Naive thymus-derived CD8-positive, alpha-beta T cell (primary cell): ENCODE results near the gene SCNN1B. TPM values are rescaled to one million over a fixed set of nuclear protein-coding genes. Genes with fewer than 3 reads are reported as not detected.
"Not testable (repeated sequence)": the region's sequence is repeated elsewhere in the genome, so short reads cannot be mapped to it uniquely, and the experiment has no call there.

Experiments used
- ATAC-seq, 2 donors: fragments of 150-1000 bp; cut with Tn5 transposase in 1 of 2; sonication (Bioruptor Pico), chemical (Tn5 transposase) in 1 of 2; 1 replicate in 1 of 2; 2 replicates in 1 of 2; pipeline ENCODE4 v1.10.0; 2021; ENCODE audit warnings: mild to moderate bottlenecking in 2 of 2, moderate library complexity in 2 of 2
- POLR2A ChIA-PET: fragments of 350-600 bp; sonication (Branson Sonifier 250); formaldehyde crosslinking; loops from one replicate; lab custom pipeline; 2021; ENCODE audit warnings: antibody characterized with exemption; lab: Charles Lee
- DNase-seq, 10 donors: peaks; one replicate each; pipeline versions ENCODE4 v3.0.0 to v3.0.0-alpha.2; 2020 to 2022
- H3K27ac Mint-ChIP-seq, 10 donors: one replicate each; pipeline ENCODE4 v1.8.0; 2020 to 2022; ENCODE audit warnings: mild to moderate bottlenecking in 10 of 10, mixed read lengths in 10 of 10, moderate library complexity in 4 of 10, inconsistent platforms in 1 of 10
- H3K27me3 Mint-ChIP-seq, 5 donors: one replicate each; pipeline ENCODE4 v1.8.0; 2021 to 2022; ENCODE audit warnings: mixed read lengths in 5 of 5
- H3K36me3 Mint-ChIP-seq, 3 donors: one replicate each; pipeline ENCODE4 v1.8.0; 2020 to 2022; ENCODE audit warnings: mixed read lengths in 3 of 3, mild to moderate bottlenecking in 2 of 3, inconsistent platforms in 1 of 3
- H3K4me1 Mint-ChIP-seq, 4 donors: one replicate each; pipeline ENCODE4 v1.8.0; 2021 to 2022; ENCODE audit warnings: mixed read lengths in 4 of 4
- H3K4me3 Mint-ChIP-seq, 10 donors: one replicate each; pipeline ENCODE4 v1.8.0; 2020 to 2022; ENCODE audit warnings: mild to moderate bottlenecking in 10 of 10, mixed read lengths in 10 of 10, moderate library complexity in 6 of 10, inconsistent platforms in 1 of 10
- H3K9me3 Mint-ChIP-seq, 9 donors: one replicate each; pipeline ENCODE4 v1.8.0; 2020 to 2022; ENCODE audit warnings: mixed read lengths in 9 of 9, mild to moderate bottlenecking in 3 of 9, inconsistent platforms in 1 of 9, moderate library complexity in 1 of 9
- polyA plus RNA-seq, 3 donors: library from polyadenylated mRNA; unstranded; fragments of 300-500 nt; fragmentation: Illumina TruSeq; gene quantifications; one replicate each; pipeline ENCODE4 v1.2.3, GENCODE V29; 2021
- total RNA-seq, 8 experiments: library from RNA in 2 of 8; stranded (reverse) in 2 of 8; gene quantifications; one replicate each; pipeline ENCODE4 v1.2.3 and lab custom pipeline; 2021 to 2026

SCNN1B gene
- total and polyA plus RNA-seq, 5 experiments from 2014 or later = not detected

DNA sequence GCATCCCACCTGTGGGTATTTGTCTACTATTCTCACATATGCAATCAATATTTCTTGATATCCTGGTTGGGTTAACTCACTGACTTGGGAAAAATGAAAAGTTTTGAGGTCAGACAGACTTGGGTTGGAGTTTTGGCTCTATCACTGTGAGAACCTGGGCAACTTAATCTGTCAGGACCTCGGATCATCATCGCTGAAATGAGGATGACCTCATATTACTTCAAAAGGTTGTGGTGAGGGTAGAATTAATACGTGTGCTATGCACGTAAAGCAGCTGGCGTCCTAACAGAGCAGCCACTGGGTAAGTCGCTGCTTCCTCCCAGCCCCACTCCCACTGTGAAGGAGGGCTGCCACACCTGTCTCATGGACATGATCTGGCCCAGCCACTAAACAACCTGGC lies 93.6 kb downstream of the SCNN1B start:
- no peaks in the 10 kb centered on the region for H3K4me1 Mint-ChIP-seq
- DNase-seq = no peak
- H3K36me3 Mint-ChIP-seq = peaks cover 11 to 92% (median 40%) of the 10 kb centered on the region in 3 donors
- POLR2A ChIA-PET = no interaction called here
- no peak overlapping the region for H3K4me3 Mint-ChIP-seq
- H3K27me3 Mint-ChIP-seq = no peaks in the 10 kb centered on the region
- peak overlapping the region in 1 of 10 donors; percentile 42 for H3K27ac Mint-ChIP-seq
- no peaks in the 10 kb centered on the region for H3K9me3 Mint-ChIP-seq
- ATAC-seq = no peak

DNA sequence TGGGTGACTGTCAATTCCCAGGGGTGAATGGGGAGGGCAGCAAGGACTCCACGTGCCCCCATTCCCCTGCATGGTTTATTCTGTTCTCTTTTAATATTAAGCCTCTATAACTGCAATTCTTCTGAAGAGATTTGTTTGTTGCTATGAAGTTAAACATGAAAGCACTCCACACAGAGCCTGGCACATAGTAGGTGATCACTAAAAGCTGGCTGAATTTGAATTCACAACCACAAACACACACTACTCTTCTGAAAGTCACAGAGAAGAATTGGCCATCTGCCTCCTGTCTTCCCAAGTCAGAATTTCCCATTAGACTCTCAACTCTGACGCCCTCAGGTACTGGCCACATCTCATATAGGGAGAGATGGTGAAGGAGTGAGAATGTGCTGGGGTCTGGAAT lies 95.4 kb downstream of the SCNN1B start:
- POLR2A ChIA-PET = no interaction called here
- Mint-ChIP-seq H3K27me3 (no peaks in the 10 kb centered on the region), H3K9me3 (no peaks in the 10 kb centered on the region), H3K4me1 (no peaks in the 10 kb centered on the region), H3K4me3 (no peak overlapping the region), H3K27ac (peak overlapping the region in 1 of 10 donors; percentile 15), H3K36me3 (peaks cover 11 to 91% (median 32%) of the 10 kb centered on the region in 3 donors)
- ATAC-seq = no peak
- no peak for DNase-seq

DNA sequence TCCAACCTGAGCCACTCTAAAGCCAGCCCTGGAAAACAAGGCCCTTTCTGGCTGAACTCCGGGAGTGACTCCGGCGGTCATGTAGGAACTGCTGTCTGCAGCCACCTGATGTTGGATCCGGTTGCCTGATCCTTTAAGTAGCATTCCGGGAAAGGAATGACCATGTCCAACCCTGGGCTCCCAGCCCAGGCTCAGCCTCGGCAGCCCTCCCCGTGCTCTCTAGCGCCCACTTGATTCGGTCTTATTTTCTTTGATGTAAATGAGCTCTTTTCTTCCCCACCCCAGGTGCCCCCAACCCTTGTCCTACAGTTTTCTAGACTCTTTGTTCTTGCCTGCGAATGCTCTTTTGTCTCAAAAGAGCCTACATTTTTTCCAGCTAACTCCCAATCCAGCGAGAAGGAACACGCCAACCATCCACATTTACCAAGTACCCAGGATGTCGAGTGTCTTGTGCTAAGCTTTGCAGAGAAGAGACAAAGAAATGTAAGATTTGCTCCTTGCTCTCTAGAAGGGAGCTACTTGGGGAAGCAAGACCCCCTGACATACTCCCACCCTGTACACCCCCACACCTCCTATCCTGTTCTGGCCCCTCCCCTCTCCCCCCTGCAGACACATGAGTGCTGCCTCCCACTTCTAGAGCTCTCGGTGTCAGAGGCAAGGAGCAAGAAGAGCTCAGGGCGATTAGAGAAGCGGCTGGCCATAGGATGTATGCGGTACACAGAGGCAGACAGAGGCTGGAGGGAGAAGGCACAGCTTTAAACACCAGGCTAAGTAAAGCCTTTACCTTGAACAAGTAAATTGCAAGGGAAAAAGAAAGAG lies 97.1 kb downstream of the SCNN1B start:
- peak overlapping the region in 2 of 10 donors; percentile 4 to 43 for H3K27ac Mint-ChIP-seq
- no peak for DNase-seq
- no peaks in the 10 kb centered on the region for H3K4me1 Mint-ChIP-seq
- peaks cover 11 to 94% (median 32%) of the 10 kb centered on the region in 3 donors for H3K36me3 Mint-ChIP-seq
- POLR2A ChIA-PET = no interaction called here
- ATAC-seq = no peak
- H3K9me3 Mint-ChIP-seq = no peaks in the 10 kb centered on the region
- H3K27me3 Mint-ChIP-seq = no peaks in the 10 kb centered on the region
- H3K4me3 Mint-ChIP-seq = no peak overlapping the region

DNA sequence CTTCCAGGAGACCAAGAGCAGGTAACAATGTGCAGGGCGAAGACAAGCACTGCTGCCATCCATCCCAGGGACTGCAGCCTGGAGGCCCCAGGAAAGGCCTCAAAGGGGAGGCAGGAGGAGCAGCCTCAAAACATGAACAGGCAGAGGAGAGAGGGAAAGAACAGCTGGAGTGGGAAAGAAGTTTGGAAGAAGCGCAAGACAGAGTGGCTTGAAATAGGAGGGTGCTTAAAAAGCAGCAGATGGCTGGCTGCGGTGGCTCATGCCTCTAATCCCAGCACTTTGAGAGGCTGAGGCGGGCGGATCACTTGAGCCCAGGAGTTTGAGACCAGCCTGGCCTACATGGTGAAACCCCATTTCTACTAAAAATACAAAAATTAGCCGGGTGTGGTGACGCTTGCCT lies 98.3 kb downstream of the SCNN1B start:
- H3K27ac Mint-ChIP-seq, H3K4me1 Mint-ChIP-seq, POLR2A ChIA-PET, ATAC-seq, H3K9me3 Mint-ChIP-seq, H3K4me3 Mint-ChIP-seq, DNase-seq, H3K27me3 Mint-ChIP-seq: not testable (repeated sequence)
- peaks cover 11 to 94% (median 29%) of the 10 kb centered on the region in 3 donors for H3K36me3 Mint-ChIP-seq

DNA sequence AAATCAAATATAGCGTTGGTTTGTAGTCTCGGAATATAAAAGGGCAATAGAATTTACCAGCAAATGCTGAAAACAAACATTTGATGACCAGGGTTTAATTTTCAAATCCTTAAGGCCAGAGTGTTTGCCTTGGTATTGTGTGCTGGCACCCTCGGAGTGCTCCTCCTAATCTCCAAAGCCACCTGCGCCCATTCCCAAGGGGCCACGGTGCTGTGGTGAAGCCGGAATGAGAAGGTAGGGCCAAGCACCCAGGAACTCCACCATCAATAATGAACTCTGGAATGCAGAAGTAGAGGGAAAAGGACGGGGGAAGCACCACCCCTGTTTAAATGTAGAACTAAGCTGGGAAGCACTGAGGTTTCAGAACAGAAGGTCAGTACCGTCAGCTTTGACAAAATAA lies 99.0 kb downstream of the SCNN1B start:
- DNase-seq (no peak), ATAC-seq (no peak)
- Mint-ChIP-seq H3K36me3 (peaks cover 11 to 95% (median 31%) of the 10 kb centered on the region in 3 donors), H3K27me3 (no peaks in the 10 kb centered on the region), H3K9me3 (no peaks in the 10 kb centered on the region), H3K4me1 (no peaks in the 10 kb centered on the region), H3K4me3 (no peak overlapping the region), H3K27ac (peak overlapping the region in 1 of 10 donors; percentile 56)
- POLR2A ChIA-PET = no interaction called here

DNA sequence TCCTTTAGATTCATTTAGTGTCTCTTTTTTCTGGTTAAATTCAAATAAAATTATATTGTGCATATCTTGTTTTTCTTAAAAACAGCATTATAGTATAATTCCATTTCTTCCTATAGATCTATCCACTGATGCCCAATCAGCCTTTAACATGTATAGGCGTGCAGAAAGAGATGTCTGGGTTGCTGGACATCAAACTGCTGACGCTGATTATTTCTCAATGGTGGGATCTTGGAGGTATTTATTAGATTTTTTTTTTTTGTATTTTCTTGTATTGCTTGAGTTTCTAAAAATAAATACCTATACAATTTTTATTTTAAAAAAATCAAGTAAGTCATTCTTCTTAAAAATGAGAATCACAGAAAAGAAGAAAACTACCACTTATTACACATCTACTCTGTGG lies 100.0 kb downstream of the SCNN1B start:
- Mint-ChIP-seq H3K36me3 (peaks cover 11 to 97% (median 33%) of the 10 kb centered on the region in 3 donors), H3K27ac (no peak overlapping the region), H3K4me1 (no peaks in the 10 kb centered on the region), H3K9me3 (no peaks in the 10 kb centered on the region), H3K4me3 (no peak overlapping the region), H3K27me3 (no peaks in the 10 kb centered on the region)
- ATAC-seq = no peak
- POLR2A ChIA-PET = no interaction called here
- no peak for DNase-seq

DNA sequence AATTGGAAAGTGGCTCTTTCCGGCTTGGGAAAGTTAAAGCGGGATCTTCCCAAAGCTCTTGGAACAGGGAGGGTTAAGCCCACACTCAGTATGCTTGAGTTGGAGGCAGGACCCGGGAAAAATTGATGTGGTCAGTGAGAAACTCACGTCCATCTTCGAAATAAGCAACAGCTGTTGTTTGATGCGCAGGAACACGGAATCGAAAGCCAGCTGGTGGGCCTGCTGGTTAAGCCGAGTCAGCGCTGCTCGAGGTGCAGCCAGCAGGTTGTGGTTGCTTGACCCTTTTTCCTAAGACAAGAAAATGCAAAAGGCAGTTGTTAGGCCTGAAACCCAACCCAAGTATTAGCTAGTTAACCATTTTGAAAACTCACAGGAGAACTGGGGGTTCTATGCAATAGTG lies 101.4 kb downstream of the SCNN1B start:
- DNase-seq (no peak), ATAC-seq (no peak)
- Mint-ChIP-seq H3K27me3 (no peaks in the 10 kb centered on the region), H3K4me1 (no peaks in the 10 kb centered on the region), H3K4me3 (no peak overlapping the region), H3K9me3 (no peaks in the 10 kb centered on the region), H3K36me3 (peaks cover 6 to 95% (median 25%) of the 10 kb centered on the region in 3 donors), H3K27ac (peak overlapping the region in 1 of 10 donors; percentile 80)
- POLR2A ChIA-PET = no interaction called here

DNA sequence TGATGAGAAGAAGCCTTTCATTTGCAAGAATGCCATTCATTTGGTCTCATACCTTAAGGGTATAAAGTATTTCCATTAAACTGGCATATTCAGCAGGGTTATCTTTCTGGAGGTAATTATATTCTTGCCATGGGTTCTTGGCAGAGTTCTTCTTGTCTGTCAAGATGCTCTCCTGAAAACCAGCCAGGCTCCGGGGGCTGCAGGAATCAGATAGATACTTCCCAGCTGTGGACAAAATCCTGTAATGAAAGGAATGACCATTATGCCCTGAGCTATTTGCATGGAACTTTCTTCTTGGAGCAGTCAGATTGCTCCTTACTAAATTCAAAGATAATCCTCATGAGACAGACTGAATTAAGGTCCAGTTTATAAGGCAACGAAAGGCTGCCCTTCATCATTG lies 103.9 kb downstream of the SCNN1B start:
- no peaks in the 10 kb centered on the region for H3K4me1 Mint-ChIP-seq
- no peak overlapping the region for H3K4me3 Mint-ChIP-seq
- no peak for DNase-seq
- no peaks in the 10 kb centered on the region for H3K9me3 Mint-ChIP-seq
- no peaks in the 10 kb centered on the region for H3K27me3 Mint-ChIP-seq
- no peak for ATAC-seq
- H3K36me3 Mint-ChIP-seq = peaks cover 8 to 95% (median 22%) of the 10 kb centered on the region in 3 donors
- POLR2A ChIA-PET = no interaction called here
- H3K27ac Mint-ChIP-seq = no peak overlapping the region

DNA sequence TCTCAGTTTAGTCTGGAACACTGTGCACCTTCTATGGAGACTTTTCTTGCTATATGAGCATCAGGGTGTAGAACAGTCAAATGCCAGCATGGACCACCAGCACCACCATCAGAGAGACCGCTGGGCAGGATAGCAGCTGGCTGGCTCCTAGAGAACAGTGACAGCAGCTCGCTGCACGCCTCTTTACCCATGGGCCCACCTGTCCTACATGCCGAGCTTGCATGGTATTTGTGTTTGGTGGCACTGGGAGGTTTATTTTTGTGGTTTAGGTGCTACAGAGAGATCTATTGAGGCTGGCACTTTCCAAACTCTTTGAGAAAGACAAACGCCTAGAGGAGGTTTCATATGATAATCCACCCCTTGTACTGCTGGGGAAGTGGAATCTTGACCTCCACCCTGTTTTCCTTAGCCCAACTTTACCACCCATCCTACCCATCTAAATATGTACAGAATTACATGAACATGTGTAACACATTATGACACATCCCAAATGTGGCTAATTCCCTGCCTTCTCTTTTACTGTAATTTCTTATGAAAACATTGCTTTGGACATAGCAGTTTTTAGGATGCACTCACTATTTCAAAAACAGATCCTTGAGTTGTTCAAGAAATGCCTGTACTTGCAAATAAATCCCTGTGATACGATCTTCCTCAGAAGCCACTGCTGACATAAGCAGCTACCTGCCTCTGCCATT lies 104.6 kb downstream of the SCNN1B start:
- POLR2A ChIA-PET = no interaction called here
- Mint-ChIP-seq H3K4me1 (no peaks in the 10 kb centered on the region), H3K36me3 (peaks cover 8 to 94% (median 24%) of the 10 kb centered on the region in 3 donors), H3K4me3 (no peak overlapping the region), H3K9me3 (no peaks in the 10 kb centered on the region), H3K27me3 (no peaks in the 10 kb centered on the region), H3K27ac (no peak overlapping the region)
- ATAC-seq = no peak
- no peak for DNase-seq

DNA sequence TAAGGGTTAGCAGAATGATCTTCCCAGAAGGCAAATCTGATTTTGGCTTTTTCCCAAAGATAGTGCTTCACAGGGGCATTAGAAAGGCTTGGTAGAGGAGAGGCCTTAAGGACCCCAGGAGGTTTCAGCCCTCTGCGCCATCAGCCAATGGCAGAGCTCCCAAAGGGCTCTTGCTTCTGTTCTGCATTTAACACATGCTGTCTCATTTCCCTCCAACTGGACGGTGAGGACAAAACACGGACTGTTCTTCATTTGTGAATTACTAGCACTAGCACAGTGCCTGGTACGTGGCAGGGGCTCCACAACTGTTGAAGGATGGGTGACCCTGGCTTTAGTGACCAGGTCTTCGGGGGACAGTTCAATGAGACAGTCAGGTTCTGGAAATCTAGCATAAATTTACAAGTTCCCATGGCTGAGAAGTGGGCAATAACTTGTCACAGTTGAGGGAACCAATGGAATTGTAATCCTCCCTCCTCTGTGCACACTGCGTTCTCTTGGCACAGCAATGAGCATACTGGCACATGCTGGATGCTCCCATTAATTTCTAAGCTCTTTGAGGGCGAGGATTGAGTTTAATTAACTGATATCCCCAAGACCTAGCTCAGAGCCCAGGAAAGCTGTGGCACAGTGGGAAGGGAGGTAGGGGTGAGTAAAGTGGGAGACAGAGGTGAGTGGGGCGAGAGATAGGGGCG lies 105.5 kb downstream of the SCNN1B start:
- DNase-seq = no peak
- H3K27me3 Mint-ChIP-seq = no peaks in the 10 kb centered on the region
- ATAC-seq = no peak
- H3K4me1 Mint-ChIP-seq = no peaks in the 10 kb centered on the region
- H3K4me3 Mint-ChIP-seq = no peak overlapping the region
- H3K36me3 Mint-ChIP-seq = peaks cover 8 to 94% (median 24%) of the 10 kb centered on the region in 3 donors
- H3K9me3 Mint-ChIP-seq = no peaks in the 10 kb centered on the region
- no peak overlapping the region for H3K27ac Mint-ChIP-seq
- POLR2A ChIA-PET = no interaction called here

DNA sequence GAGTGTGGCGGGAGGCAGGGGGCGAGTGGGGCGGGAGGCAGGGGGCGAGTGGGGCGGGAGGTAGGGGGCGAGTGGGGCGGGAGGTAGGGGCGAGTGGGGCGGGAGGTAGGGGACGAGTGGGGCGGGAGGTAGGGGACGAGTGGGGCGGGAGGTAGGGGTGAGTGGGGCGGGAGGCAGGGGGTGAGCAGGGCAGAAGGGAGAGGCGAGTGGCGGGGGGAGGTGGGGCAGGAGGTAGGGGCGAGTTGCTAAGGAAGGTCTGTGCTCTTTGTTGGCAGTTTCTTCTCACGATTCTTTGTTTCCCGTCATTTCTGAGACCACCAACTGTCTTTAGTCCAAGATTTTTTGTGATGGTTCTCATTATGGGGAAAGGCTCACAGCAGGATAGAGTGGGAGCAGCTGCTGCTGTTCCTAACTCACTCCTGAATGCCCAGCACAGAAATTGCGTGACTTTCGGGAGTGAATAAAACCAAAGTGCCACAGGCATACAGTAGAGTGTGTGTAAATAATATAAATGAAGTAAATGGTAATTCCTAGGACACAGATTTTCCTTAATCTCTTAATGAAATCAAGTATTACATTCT lies 106.2 kb downstream of the SCNN1B start:
- Mint-ChIP-seq H3K27ac (no peak overlapping the region), H3K4me1 (no peaks in the 10 kb centered on the region), H3K9me3 (no peaks in the 10 kb centered on the region), H3K36me3 (peaks cover 8 to 94% (median 20%) of the 10 kb centered on the region in 3 donors), H3K27me3 (no peaks in the 10 kb centered on the region), H3K4me3 (no peak overlapping the region)
- DNase-seq (no peak), ATAC-seq (no peak)
- POLR2A ChIA-PET = no interaction called here

DNA sequence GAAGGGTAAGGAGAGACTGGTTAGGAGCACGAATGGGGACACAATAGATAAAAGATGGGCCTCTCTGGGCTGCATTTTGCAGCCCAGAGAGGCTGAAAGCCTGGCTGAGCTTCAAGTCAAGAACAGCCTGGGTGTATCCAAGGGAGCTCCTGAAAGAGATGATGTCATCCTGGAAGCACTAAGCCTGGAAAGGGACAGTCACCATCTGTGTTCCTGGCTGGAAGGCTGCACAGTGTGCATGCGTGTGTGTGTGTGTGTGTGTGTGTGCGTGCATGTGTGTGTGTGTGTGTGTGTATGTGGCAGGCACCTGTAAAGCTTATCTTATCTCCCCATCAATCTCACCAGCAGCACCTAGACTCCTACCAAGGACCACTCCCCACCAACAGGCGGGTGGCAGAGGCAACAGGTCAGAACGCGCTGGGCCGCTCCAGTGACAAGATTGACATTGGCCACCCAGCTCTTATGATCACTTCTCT lies 106.8 kb downstream of the SCNN1B start:
- no peak overlapping the region for H3K4me3 Mint-ChIP-seq
- DNase-seq (no peak), ATAC-seq (no peak)
- POLR2A ChIA-PET = no interaction called here
- no peaks in the 10 kb centered on the region for H3K27me3 Mint-ChIP-seq
- H3K9me3 Mint-ChIP-seq = no peaks in the 10 kb centered on the region
- no peaks in the 10 kb centered on the region for H3K4me1 Mint-ChIP-seq
- H3K36me3 Mint-ChIP-seq = peaks cover 8 to 94% (median 24%) of the 10 kb centered on the region in 3 donors
- H3K27ac Mint-ChIP-seq = peak overlapping the region in 3 of 10 donors; percentile 48 to 79 (median 60)
